GM12892 (cell line): Measurements from ENCODE around the gene CLK4.
"Not testable (repeated sequence)": the region's sequence is repeated elsewhere in the genome, so short reads cannot be mapped to it uniquely, and the experiment has no call there.

Experiments used
- DNase-seq: peaks from one replicate; pipeline ENCODE4 v3.0.0; 2011; ENCODE audit not compliant: insufficient read length
- FAIRE-seq: peaks from 2 replicates; lab custom pipeline; 2011; peaks lifted over from hg19 to GRCh38; lab: Jason Lieb, UNC
- POLR2A ChIP-seq: IDR thresholded peaks from 2 replicates; pipeline ENCODE4 v1.6.1; 2011; ENCODE audit warnings: low read depth, low read length, control low read depth
- POLR2AphosphoS5 ChIP-seq: IDR thresholded peaks from 2 replicates; pipeline ENCODE4 v1.6.1; 2011; ENCODE audit warnings: low read depth, low read length, control low read depth
- TAF1 ChIP-seq: IDR thresholded peaks from 2 replicates; pipeline ENCODE4 v1.6.1; 2011; ENCODE audit warnings: low read depth, mild to moderate bottlenecking, control low read depth, low read length, borderline replicate concordance

Gene CLK4

GRCh38 chr5:178590141-178590923, 36.5 kb downstream of the CLK4 start, which contains the start of gene COL23A1:
Gene COL23A1 (minus strand): TSS chr5:178590393.
- DNase-seq (no peak), FAIRE-seq (no peak)
- TF ChIP-seq TAF1, result no peak

- TF ChIP-seq POLR2A (no peak), POLR2AphosphoS5 (no peak), TAF1 (no peak)
- FAIRE-seq (no peak), DNase-seq (no peak)
These were observed 37.4 kb downstream of the CLK4 start for GRCh38 chr5:178589180-178590140.

- TF ChIP-seq POLR2AphosphoS5 (no peak), POLR2A (no peak)
- DNase-seq (no peak), FAIRE-seq (no peak)
These were observed 38.1 kb downstream of the CLK4 start for GRCh38 chr5:178588769-178589168.

- no peak for FAIRE-seq
- DNase-seq, result no peak
- no peak for TF ChIP-seq POLR2AphosphoS5
- TF ChIP-seq POLR2A, result no peak
- no peak for TF ChIP-seq TAF1
These were observed 38.9 kb downstream of the CLK4 start for GRCh38 chr5:178587763-178588611.

GRCh38 chr5:178586396-178586795, 40.5 kb downstream of the CLK4 start:
- TF ChIP-seq POLR2A, result no peak
- TF ChIP-seq TAF1, result no peak
- TF ChIP-seq POLR2AphosphoS5, result no peak
- FAIRE-seq (no peak), DNase-seq (no peak)

GRCh38 chr5:178585421-178585820, 41.4 kb downstream of the CLK4 start:
- peak; percentile 100 for FAIRE-seq
- not testable (repeated sequence) for DNase-seq

- FAIRE-seq (no peak), DNase-seq (no peak)
- TF ChIP-seq TAF1 (no peak), POLR2A (no peak), POLR2AphosphoS5 (no peak)
These were observed 43.6 kb downstream of the CLK4 start for GRCh38 chr5:178583279-178583678.

- DNase-seq (no peak), FAIRE-seq (no peak)
- no peak for TF ChIP-seq TAF1
- TF ChIP-seq POLR2A, result no peak
- no peak for TF ChIP-seq POLR2AphosphoS5
These were observed 44.6 kb downstream of the CLK4 start for GRCh38 chr5:178582291-178582690.

GRCh38 chr5:178581621-178582020, 45.2 kb downstream of the CLK4 start:
- TF ChIP-seq TAF1 (no peak), POLR2AphosphoS5 (no peak), POLR2A (no peak)
- no peak for FAIRE-seq

GRCh38 chr5:178580271-178580955, 46.4 kb downstream of the CLK4 start:
- no peak for TF ChIP-seq POLR2AphosphoS5
- FAIRE-seq (no peak), DNase-seq (no peak)

More at GRCh38 chr5:178581621-178582020, 45.2 kb downstream of the CLK4 start:
- no peak for DNase-seq

- DNase-seq (no peak), FAIRE-seq (no peak)
- TF ChIP-seq POLR2A, result no peak
- no peak for TF ChIP-seq TAF1
- TF ChIP-seq POLR2AphosphoS5, result no peak
These were observed 48.9 kb downstream of the CLK4 start for GRCh38 chr5:178577944-178578343.
